NCI-H526 treated with DMSO at 0.1 percent for 48 hours (cell line): ENCODE measurements around the gene DNAJC21.

ENCODE experiments used
- DNase-seq: peaks from one replicate; lab custom pipeline; 2025; lab: John Stamatoyannopoulos, UW

DNAJC21 gene

DNA sequence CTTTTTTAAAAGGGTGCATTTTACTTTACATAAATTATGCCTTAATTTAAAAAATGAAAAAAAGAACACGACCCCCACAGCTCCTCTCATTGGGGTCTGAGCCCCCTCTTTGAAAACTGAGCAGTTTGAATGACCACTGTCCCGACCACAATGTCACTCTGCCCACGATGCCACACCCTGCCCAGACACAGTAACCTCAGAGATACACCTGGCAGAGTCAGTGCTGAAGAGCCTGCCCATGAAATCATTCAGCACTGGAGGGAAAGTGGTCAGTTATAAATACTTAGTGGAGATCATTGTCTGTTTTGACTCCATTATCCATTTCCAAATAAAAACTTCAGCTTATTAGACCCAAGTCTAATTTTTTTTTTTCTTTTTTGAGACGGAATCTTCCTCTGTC lies 49.3 kb downstream of the DNAJC21 start:
- DNase-seq = no peak

DNA sequence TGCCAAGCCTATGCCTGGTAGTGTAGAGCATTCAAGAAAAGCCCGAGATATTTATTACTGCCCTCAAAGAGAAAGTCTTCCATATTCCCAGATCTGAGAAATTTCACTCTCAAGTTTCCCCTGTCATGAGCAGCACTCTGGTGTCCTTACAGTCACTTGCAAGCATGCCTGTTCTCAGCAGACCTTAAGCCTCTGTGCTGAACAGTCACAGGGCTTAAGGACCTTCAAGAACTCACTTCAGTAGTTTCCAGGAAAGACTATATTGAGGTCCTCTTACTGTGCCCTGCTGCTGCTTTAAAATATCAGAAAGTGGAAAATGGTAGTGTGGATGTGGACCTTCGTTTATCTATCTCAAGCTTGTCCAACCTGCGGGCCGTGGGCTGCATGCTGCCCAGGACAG lies 53.5 kb downstream of the DNAJC21 start:
- no peak for DNase-seq

DNA sequence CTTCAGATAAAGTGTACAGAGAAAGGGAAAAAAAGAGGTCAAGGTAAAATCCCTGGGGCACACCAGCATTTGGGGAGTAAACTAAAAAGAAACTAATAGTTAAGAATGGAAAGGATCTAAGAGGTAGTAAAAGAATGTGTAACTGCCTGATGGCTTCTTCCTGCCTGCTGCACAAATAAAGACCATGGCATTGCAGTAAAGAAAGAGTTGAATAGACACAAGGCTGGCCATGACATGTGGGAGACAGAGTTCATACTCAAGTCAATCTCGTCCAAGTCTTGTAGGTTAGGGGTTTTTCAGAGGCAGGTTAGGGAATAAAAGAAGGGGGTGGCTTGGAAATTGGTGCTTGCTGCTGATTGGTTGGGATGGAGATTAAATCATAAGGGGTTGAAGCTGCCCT lies 57.6 kb downstream of the DNAJC21 start:
- no peak for DNase-seq

DNA sequence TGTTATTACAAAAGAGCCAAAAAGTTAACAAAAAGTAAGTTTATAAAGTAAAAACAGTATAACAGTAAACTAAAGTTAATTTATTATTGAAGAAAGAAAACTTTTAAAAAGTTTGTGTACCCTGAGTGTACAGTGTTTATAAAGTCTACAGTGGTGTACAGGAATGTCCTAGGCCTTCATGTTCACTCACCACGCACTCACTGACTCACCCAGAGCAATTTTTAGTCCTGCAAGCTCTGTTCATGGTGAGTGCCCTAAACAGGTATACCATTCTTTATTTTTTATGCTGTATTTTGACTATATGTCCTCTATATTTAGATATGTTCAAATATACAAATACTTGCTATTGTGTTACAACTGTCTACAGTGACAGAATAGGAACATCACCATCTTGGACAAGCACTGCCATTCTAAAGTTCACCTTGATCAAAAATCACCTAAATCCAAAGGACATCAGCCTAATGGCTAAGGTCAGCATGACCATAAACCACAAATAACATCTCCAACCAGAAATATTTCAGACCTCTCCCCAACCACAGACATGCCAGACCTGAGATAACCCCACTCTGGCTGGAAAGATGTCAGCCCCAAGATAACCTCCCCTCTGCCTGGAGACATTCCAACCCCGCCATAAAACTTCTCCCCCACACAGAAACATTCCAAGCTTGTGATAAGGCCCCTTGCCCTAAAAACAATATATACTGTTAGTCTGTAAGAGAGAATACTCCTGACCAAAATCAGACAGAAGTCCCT lies 62.3 kb downstream of the DNAJC21 start:
- DNase-seq = no peak

DNA sequence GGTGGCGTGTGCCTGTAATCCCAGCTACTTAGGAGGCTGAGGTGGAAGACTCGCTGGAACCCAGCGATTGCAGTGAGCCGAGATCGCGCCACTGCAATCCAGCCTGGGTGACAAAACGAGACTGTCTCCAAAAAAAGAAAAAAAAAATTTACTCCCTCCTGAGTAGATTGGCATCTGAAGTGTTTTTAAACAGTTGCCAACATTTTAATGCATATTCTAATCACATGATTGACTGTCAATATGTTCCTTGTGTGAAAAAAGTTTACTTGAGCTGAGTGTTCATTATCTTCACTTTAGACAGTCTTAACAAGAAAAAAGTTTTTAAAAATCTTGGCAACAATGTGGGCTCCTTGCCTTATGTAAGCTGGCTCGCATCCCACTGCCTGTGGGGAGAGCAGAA lies 64.6 kb downstream of the DNAJC21 start:
- DNase-seq = no peak

DNA sequence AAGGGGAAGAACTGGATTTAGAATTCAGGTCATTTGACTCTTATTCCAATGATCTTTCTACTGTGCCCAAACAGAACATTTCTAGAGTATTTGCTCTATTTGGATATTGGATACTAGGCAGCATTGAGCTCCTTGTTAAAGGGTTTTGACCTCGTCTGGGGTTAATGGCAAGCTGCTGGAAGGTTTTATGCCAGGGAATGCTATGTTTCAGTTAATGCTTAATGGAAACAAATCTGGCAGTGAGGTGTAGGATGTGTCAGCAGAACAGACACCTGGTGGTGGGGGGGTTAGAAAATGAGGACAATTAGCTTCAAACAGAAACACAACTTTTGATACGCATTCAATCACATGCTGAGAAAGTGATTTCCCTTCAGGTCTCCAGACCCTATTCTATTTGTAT lies 66.9 kb downstream of the DNAJC21 start:
- DNase-seq = no peak

DNA sequence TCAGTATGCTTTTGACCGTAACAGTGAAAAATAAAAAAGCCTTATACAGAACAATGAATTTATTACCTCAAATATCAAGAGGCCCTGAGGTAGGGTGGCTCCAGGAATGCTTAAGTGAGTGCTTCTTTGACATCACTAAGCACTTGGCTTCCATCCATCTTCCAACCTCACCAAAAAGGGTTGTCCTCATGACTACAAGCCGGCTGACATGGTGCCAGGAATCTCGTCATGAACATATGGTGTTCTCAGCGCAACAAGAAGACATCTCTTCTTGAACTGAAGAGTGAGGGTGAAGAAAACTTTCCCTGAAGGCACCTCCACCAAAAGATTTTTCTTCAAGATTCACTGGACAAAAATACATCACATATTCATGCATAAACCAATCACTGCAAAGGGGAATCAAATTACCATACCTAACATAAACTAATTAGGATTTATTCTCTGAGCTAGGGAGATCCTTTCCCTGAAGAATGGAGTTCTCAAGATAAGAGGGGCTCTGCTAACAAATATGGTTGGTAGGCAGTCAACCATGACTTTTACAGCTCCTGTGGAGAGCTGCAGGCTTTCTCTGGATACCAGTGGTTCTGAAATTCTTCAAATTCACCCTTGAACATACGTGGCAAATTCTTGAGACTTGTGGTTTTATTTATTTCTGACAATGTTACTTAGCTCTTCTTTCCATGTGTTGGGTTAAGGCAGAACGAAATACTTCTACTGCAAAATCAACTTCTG lies 68.9 kb downstream of the DNAJC21 start:
- no peak for DNase-seq

DNA sequence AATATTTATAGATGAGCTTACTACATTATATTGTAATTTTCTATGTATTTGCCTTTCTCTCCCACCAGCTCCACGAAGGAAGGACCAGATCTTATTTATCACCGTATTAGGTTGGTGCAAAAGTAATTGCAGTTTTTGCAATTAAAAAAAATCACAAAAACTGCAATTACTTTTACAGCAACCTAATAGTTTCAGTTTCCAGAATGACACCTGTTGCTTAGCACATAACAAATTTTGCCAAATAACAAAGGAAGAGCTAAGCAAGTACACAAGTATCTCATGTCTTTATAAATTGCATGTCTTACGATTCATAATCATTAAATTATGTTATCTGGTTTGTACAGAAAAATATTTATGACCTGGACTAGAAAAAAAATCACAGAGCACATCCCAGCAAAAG lies 72.5 kb downstream of the DNAJC21 start:
- DNase-seq = no peak

DNA sequence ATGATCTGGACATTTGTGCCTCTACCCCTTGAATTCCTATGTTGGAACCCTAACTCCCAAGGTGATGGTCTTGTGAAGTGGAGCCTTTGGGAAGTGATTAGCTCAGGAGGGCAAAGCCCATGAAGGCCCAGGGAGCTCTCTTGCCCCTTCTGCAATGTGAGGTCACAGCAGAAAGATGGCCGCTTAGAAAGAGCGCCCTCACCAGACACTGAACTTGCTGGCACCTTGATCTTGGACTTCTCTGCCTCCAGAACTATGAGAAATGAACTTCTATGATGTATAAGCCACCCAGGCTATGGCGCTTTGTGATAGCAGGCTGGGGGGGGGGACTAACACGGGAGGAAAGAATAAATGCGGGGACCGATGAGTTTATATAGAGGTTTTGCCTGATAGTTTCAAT lies 73.1 kb downstream of the DNAJC21 start:
- DNase-seq = no peak

DNA sequence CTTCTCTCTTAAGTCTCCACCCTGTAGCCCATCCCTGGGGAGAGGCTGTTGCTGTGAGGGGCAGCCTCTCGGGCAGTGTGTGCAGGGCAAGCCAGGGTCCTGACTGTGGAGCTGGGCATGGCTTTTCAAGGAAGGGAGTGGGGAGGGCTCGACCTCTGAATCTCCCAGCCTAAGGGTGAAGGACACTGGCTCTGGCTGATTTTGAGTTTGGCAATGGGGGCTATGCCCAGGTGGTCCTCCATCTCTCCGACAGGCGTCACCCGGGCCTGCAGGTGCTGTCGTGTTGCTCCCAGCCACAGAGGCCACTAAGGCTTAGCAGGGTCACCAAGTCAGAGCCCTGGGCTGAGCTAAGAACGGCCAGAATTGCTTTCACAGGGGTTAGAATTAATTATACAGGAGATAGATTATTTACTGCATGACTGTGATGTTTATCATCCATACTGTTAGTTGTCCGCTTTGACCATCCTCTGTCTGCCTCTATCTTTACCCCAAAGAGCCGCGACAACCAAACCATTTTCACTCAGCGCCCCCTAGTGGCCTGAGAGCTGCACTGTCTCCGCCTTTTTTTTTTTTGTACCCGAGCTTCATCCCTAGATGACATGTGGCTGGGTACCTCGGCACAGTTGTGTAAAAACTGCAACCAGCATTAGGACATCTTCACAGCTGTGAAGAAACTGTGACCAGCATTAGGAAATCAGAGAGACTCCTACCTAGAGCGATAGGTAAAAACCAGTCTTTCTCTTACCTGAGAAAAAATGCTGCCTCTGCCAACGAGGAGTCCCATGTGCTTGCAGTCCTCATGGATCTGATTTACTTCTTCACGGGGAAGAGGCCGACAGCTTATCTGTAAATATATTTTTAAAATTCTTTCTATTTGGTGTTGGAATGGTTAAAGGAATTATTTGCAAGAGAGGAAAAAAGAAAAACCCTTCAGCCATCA lies 73.9 kb downstream of the DNAJC21 start:
- peak; percentile 42 for DNase-seq

DNA sequence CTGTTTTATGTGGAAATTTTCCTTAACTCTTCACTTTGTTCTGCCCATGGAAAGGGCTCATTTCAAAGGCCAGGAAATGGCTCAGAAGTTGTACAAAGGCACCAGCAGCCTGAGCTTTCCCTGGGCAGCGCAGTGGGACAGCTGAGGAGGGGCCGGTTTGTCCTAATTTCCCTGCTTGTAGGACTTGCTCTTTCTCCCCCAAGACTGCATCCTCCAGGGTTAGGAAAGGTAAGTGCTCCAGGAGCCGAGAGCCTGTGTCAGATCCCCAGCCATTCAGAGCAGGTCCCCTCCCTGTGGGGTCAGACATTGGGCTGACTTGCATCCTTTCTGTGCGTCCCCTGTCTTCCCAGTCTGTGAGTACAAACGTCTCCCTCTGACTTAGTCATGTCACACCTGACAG lies 74.8 kb downstream of the DNAJC21 start:
- DNase-seq = no peak

DNA sequence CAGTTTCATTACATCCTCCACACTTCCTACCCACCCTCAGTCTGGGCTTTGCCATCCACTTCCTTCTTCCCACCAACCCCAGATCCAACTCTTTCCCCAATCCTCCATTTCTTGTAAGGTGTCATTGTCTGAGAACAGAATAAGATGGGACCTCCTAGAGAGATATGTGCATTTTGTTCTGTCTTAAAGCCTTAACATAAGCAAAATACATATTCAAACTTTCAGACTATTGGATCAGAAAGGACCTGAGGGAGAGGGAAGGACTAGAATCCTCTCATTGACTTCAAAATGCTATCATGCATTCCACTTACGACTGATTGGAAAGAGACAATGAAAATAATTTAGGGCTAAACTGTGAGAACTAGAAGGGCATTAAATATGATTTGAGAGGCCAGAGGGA lies 75.4 kb downstream of the DNAJC21 start:
- DNase-seq = no peak
